B cell (primary cell): ENCODE results near the gene PDE4B. TPM values are rescaled to one million over a fixed set of nuclear protein-coding genes. Genes with fewer than 3 reads are reported as not detected.

Source experiments
- ATAC-seq: fragments of 200-7000 bp; cut with Tn5 transposase; one replicate; pipeline ENCODE4 v1.10.0; 2021; ENCODE audit warnings: low read depth, mild to moderate bottlenecking, moderate number of reproducible peaks, moderate library complexity
- CTCF ChIA-PET: fragments of 350-600 bp; sonication (Branson Sonifier 250); formaldehyde crosslinking; loops from one replicate; lab custom pipeline; 2021; ENCODE audit warnings: antibody characterized with exemption, inconsistent platforms; lab: Charles Lee
- POLR2A ChIA-PET: fragments of 350-600 bp; sonication (Branson Sonifier 250); formaldehyde crosslinking; loops from one replicate; lab custom pipeline; 2021; ENCODE audit warnings: antibody characterized with exemption; lab: Charles Lee
- DNase-seq: peaks from one replicate; pipeline ENCODE4 v3.0.0; 2013
- H2AFZ ChIP-seq: 2 replicates; pipeline ENCODE4 v1.6.1; 2012; ENCODE audit warnings: mild to moderate bottlenecking, low read depth, low read length; ENCODE audit not compliant: insufficient read depth, poor library complexity, severe bottlenecking
- H3K27ac ChIP-seq, 2 donors: 1 replicate in 1 of 2; 2 replicates in 1 of 2; pipeline ENCODE4 v1.5.1; 2012 to 2013; ENCODE audit warnings: low read length in 2 of 2, mild to moderate bottlenecking in 2 of 2, moderate library complexity in 1 of 2
- H3K27me3 ChIP-seq, 4 experiments: fragments of 200-600 bp in 1 of 4; sonication (generic) in 1 of 4; replicated peaks in 1 of 4; 1 replicate in 2 of 4; 2 replicates in 2 of 4; pipeline versions ENCODE4 v1.6.1 to v1.7.0; 2013 to 2016; ENCODE audit warnings: low read length in 3 of 4, mild to moderate bottlenecking in 2 of 4, mixed read lengths in 1 of 4, moderate library complexity in 1 of 4; ENCODE audit not compliant: insufficient read depth in 4 of 4, control insufficient read depth in 3 of 4; ENCODE audit errors: control extremely low read depth in 1 of 4
- H3K36me3 ChIP-seq, 2 experiments: replicated peaks in 1 of 2; 1 replicate in 1 of 2; 2 replicates in 1 of 2; pipeline versions ENCODE4 v1.6.1 to v1.7.1; 2013; ENCODE audit warnings: low read length in 1 of 2; ENCODE audit not compliant: insufficient read depth in 2 of 2, control insufficient read depth in 1 of 2; ENCODE audit errors: control extremely low read depth in 1 of 2, extremely low read depth in 1 of 2
- H3K4me1 ChIP-seq, 2 donors: fragments of 200-600 bp in 1 of 2; sonication (generic) in 1 of 2; 1 replicate in 1 of 2; 2 replicates in 1 of 2; pipeline versions ENCODE4 v1.5.1 to v1.6.1; 2013 to 2017; ENCODE audit warnings: low read length in 2 of 2; ENCODE audit not compliant: control insufficient read depth in 2 of 2, insufficient read depth in 2 of 2
- H3K4me2 ChIP-seq: replicated peaks from 2 replicates; pipeline ENCODE3; 2012; ENCODE audit warnings: mild to moderate bottlenecking, low read depth, low read length; ENCODE audit not compliant: poor library complexity, severe bottlenecking
- H3K4me3 ChIP-seq, 5 experiments: fragments of 200-600 bp in 1 of 5; sonication (generic) in 1 of 5; 1 replicate in 3 of 5; 2 replicates in 2 of 5; pipeline versions ENCODE4 v1.5.1 to v1.7.0; 2011 to 2016; ENCODE audit warnings: low read length in 4 of 5, mild to moderate bottlenecking in 4 of 5, low read depth in 2 of 5, control low read depth in 1 of 5, moderate library complexity in 1 of 5; ENCODE audit not compliant: insufficient read depth in 1 of 5; ENCODE audit errors: control extremely low read depth in 1 of 5, extremely low read depth in 1 of 5
- H3K79me2 ChIP-seq: fragments of 200-600 bp; sonication (generic); one replicate; pipeline ENCODE4 v1.6.0; 2016; ENCODE audit warnings: low read length; ENCODE audit not compliant: control insufficient read depth, insufficient read depth
- H3K9ac ChIP-seq: fragments of 200-600 bp; sonication (generic); 2 replicates; pipeline ENCODE4 v1.6.1; 2017; ENCODE audit warnings: mild to moderate bottlenecking, low read length, moderate library complexity
- H3K9me3 ChIP-seq, 3 donors: one replicate each; pipeline versions ENCODE4 v1.6.1 to v1.7.1; 2013; ENCODE audit warnings: low read length in 2 of 3; ENCODE audit not compliant: control insufficient read depth in 2 of 3, insufficient read depth in 1 of 3; ENCODE audit errors: control extremely low read depth in 1 of 3
- H4K20me1 ChIP-seq: 2 replicates; pipeline ENCODE4 v1.6.0; 2012; ENCODE audit warnings: mild to moderate bottlenecking, low read length; ENCODE audit not compliant: insufficient read depth, control insufficient read depth, poor library complexity, severe bottlenecking
- H3K27ac Mint-ChIP-seq: one replicate; pipeline ENCODE4 v1.8.0; 2021; ENCODE audit warnings: mixed read lengths
- H3K27me3 Mint-ChIP-seq: one replicate; pipeline ENCODE4 v1.8.0; 2021; ENCODE audit warnings: mixed read lengths
- H3K4me1 Mint-ChIP-seq: one replicate; pipeline ENCODE4 v1.8.0; 2021; ENCODE audit warnings: mixed read lengths
- H3K4me3 Mint-ChIP-seq: one replicate; pipeline ENCODE4 v1.8.0; 2021; ENCODE audit warnings: mixed read lengths
- H3K9me3 Mint-ChIP-seq: one replicate; pipeline ENCODE4 v1.8.0; 2022; ENCODE audit warnings: mixed read lengths; ENCODE audit not compliant: insufficient read depth
- EZH2 ChIP-seq: IDR thresholded peaks from 2 replicates; pipeline ENCODE4 v1.6.1; 2012; ENCODE audit warnings: borderline replicate concordance, low read depth, mild to moderate bottlenecking, moderate library complexity, low read length; ENCODE audit not compliant: insufficient read depth, poor library complexity, severe bottlenecking
- WGBS: methylation state at CpG from one replicate; pipeline ENCODE4 v1.1.5; 2013; ENCODE audit warnings: missing lambda C conversion rate; ENCODE audit not compliant: insufficient coverage; 5-methylcytosine and 5-hydroxymethylcytosine counted together
- intact Hi-C: fragments of 100-400 bp; cut with micrococcal nuclease; formaldehyde crosslinking; loops from one replicate; pipeline ENCODE4 v1.10.0; 2022
- polyA plus RNA-seq: library from polyadenylated mRNA; depleted of rRNA; stranded (reverse); fragments of >200 nt; gene quantifications from 2 replicates; pipeline ENCODE4 v1.2.3, GENCODE V29; 2012
- total RNA-seq, 2 donors: library from RNA; stranded (reverse); fragments of 120-200 nt in 1 of 2; gene quantifications; 1 replicate in 1 of 2; 2 replicates in 1 of 2; pipeline versions ENCODE4 v1.2.3 to v1.2.4, GENCODE V29; 2013 to 2022
- TF ChIP-seq, protein P1 (sequence below): fragments of 200-600 bp; IDR thresholded peaks from one replicate; pipeline ENCODE4 v1.8.0; 2022; ENCODE audit warnings: antibody characterized with exemption, mild to moderate bottlenecking

Gene PDE4B
- total and polyA plus RNA-seq, 2 donors (not counting 1 experiment from before 2014, with no cell fraction given), result 63.7 to 242 TPM

DNA sequence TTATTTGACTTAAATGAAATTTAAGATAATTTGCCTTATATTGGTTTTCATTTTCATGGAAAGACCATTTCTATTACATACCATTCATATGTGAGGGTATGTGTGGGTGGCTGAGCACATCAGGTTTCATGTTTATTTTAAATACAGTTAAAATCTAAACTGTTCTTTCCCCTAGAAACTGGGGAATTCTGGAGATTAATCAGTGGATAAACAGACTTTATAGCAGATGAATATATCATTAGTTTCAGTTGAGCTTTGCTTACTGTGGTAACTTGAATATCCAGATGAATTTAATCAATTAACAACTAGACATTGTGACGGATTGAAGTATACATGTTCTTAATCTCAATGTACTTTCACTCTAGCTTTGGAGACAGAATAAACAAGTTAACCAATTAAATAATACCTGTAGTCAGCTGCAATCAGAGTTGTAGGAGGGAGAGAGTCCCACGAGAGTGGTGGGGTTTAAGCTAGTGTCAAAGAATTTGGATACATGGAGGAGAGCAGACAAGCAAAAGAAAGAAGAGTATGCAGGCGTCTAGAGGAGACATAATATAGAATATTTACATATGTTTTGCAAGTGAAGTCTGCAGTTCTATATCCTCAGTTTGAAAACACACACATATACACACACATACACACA is 97.6 kb downstream of the PDE4B start:
- Histone ChIP-seq H4K20me1 (no peaks in the 10 kb centered on the region), H3K27ac (no peak overlapping the region), H3K79me2 (no peaks in the 10 kb centered on the region), H3K36me3 (no peaks in the 10 kb centered on the region), H3K4me1 (no peaks in the 10 kb centered on the region), H3K9ac (no peak overlapping the region), H3K9me3 (no peaks in the 10 kb centered on the region), H2AFZ (no peak overlapping the region), H3K4me3 (no peak overlapping the region), H3K27me3 (no peaks in the 10 kb centered on the region), H3K4me2 (no peak overlapping the region)
- intact Hi-C loops, result no loop called here
- H3K9me3 Mint-ChIP-seq, result peaks cover 9% of the 10 kb centered on the region
- no peak overlapping the region for H3K4me3 Mint-ChIP-seq
- no peaks in the 10 kb centered on the region for H3K4me1 Mint-ChIP-seq
- DNase-seq (no peak), ATAC-seq (no peak)
- peaks cover 6% of the 10 kb centered on the region for H3K27me3 Mint-ChIP-seq
- no peak overlapping the region for H3K27ac Mint-ChIP-seq
- ChIA-PET POLR2A (no interaction called here), CTCF (no interaction called here)
- WGBS, result no CpG with 5 or more reads among the region's 3 CpGs
- no peak for TF ChIP-seq EZH2
- TF ChIP-seq, protein P1, sequence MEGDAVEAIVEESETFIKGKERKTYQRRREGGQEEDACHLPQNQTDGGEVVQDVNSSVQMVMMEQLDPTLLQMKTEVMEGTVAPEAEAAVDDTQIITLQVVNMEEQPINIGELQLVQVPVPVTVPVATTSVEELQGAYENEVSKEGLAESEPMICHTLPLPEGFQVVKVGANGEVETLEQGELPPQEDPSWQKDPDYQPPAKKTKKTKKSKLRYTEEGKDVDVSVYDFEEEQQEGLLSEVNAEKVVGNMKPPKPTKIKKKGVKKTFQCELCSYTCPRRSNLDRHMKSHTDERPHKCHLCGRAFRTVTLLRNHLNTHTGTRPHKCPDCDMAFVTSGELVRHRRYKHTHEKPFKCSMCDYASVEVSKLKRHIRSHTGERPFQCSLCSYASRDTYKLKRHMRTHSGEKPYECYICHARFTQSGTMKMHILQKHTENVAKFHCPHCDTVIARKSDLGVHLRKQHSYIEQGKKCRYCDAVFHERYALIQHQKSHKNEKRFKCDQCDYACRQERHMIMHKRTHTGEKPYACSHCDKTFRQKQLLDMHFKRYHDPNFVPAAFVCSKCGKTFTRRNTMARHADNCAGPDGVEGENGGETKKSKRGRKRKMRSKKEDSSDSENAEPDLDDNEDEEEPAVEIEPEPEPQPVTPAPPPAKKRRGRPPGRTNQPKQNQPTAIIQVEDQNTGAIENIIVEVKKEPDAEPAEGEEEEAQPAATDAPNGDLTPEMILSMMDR, result no peak

DNA sequence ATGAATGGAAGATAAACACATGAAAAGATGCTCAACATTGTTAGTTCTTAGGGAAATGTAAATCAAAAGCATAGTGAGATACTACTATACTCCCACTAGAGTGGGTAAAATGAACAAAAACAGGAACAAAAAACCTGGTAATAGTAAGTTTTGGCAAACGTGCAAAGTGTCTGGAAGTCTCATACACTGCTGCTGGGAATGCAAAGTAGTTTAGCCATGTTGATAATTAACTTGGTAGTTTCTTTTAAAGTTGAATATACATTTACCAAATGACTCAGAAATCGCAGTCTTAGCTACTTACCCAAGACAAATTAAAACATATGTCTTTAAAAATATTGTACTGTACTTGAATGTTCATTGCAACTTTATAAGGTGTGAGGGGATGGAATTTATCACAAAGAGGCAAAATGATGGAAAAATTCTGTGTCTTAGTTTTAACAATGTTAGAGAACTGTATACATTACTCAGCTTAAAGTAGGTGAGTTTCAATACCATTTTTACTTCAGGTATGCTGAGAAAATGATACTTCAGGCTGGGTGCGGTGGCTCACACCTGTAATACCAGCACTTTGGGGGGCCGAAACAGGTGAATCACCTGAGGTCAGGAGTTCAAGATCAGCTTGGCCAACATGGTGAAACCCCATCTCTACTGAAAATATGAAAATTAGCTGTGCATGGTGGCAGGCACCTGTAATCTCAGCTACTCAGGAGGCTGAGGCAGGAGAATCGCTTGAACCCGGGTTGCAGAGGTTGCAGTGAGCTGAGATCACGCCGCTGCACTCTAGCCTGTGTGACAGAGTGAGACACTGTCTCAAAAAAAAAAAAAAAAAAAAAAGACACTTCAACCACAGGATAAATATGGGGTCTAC is 102.3 kb downstream of the PDE4B start:
- Mint-ChIP-seq H3K27ac (no peak overlapping the region), H3K27me3 (no peaks in the 10 kb centered on the region), H3K4me3 (no peak overlapping the region), H3K4me1 (no peaks in the 10 kb centered on the region), H3K9me3 (peaks cover 3% of the 10 kb centered on the region)
- POLR2A ChIA-PET, result no interaction called here
- WGBS, result 71% methylated on average over 1 of the region's 8 CpGs
- intact Hi-C loops, result no loop called here
- no peak overlapping the region for H3K4me2 ChIP-seq
- no peaks in the 10 kb centered on the region for H3K79me2 ChIP-seq
- no peak for TF ChIP-seq EZH2
- TF ChIP-seq, protein P1, result no peak
- H3K9ac ChIP-seq, result no peak overlapping the region
- CTCF ChIA-PET, result no interaction called here
- no peak overlapping the region for H2AFZ ChIP-seq
- no peaks in the 10 kb centered on the region for H4K20me1 ChIP-seq
- DNase-seq (no peak), ATAC-seq (no peak)
- peaks cover 0 to 2% (median 2%) of the 10 kb centered on the region in 3 donors for H3K9me3 ChIP-seq
- no peaks in the 10 kb centered on the region for H3K4me1 ChIP-seq
- no peaks in the 10 kb centered on the region for H3K27me3 ChIP-seq
- H3K4me3 ChIP-seq, result no peak overlapping the region
- H3K27ac ChIP-seq, result no peak overlapping the region
- no peaks in the 10 kb centered on the region for H3K36me3 ChIP-seq
